ENCODE measurements around the gene MOB2.

Gene MOB2

GRCh38 chr11:1531449-1532013 is 45.0 kb upstream of the MOB2 start:
- DNase-seq (ENCODE audit: low read depth) = no peak

GRCh38 chr11:1530686-1531448 is 44.3 kb upstream of the MOB2 start:
- no peak for DNase-seq (ENCODE audit: low read depth)
- no peak for TF ChIP-seq CTCF (conservative IDR thresholded peaks at IDR 0.05; ENCODE audit: low read depth, low read length)
- H3K4me3 ChIP-seq (ENCODE audit: low read depth, low read length) = no peak overlapping the region

More at GRCh38 chr11:1531449-1532013, 45.0 kb upstream of the MOB2 start:
- H3K4me3 ChIP-seq (ENCODE audit: low read depth, low read length) = no peak overlapping the region
- TF ChIP-seq CTCF (conservative IDR thresholded peaks at IDR 0.05; ENCODE audit: low read depth, low read length) = no peak

GRCh38 chr11:1529774-1530173 is 43.2 kb upstream of the MOB2 start:
- DNase-seq (ENCODE audit: low read depth) = no peak

GRCh38 chr11:1529286-1529685 is 42.7 kb upstream of the MOB2 start:
- no peak overlapping the region for H3K4me3 ChIP-seq (ENCODE audit: low read depth, low read length)
- no peak for TF ChIP-seq CTCF (conservative IDR thresholded peaks at IDR 0.05; ENCODE audit: low read depth, low read length)
- no peak for DNase-seq (ENCODE audit: low read depth)

More at GRCh38 chr11:1529774-1530173, 43.2 kb upstream of the MOB2 start:
- H3K4me3 ChIP-seq (ENCODE audit: low read depth, low read length) = no peak overlapping the region
- no peak for TF ChIP-seq CTCF (conservative IDR thresholded peaks at IDR 0.05; ENCODE audit: low read depth, low read length)

GRCh38 chr11:1528710-1529109 is 42.1 kb upstream of the MOB2 start:
- no peak for TF ChIP-seq CTCF (conservative IDR thresholded peaks at IDR 0.05; ENCODE audit: low read depth, low read length)
- no peak for DNase-seq (ENCODE audit: low read depth)
- H3K4me3 ChIP-seq (ENCODE audit: low read depth, low read length) = no peak overlapping the region

- TF ChIP-seq CTCF (conservative IDR thresholded peaks at IDR 0.05; ENCODE audit: low read depth, low read length) = no peak
These were observed 40.2 kb upstream of the MOB2 start for GRCh38 chr11:1526785-1527184.

GRCh38 chr11:1523779-1524178 is 37.2 kb upstream of the MOB2 start:
- no peak for DNase-seq (ENCODE audit: low read depth)
- no peak for TF ChIP-seq CTCF (conservative IDR thresholded peaks at IDR 0.05; ENCODE audit: low read depth, low read length)
- no peak overlapping the region for H3K4me3 ChIP-seq (ENCODE audit: low read depth, low read length)

More at GRCh38 chr11:1526785-1527184, 40.2 kb upstream of the MOB2 start:
- DNase-seq (ENCODE audit: low read depth) = no peak
- H3K4me3 ChIP-seq (ENCODE audit: low read depth, low read length) = no peak overlapping the region
